ENCODE data around the gene GPR52. TPM values are rescaled to one million over a fixed set of nuclear protein-coding genes. Genes with fewer than 3 reads are reported as not detected.
"Not testable (repeated sequence)": the region's sequence is repeated elsewhere in the genome, so short reads cannot be mapped to it uniquely, and the experiment has no call there.

GPR52 gene, protein sequence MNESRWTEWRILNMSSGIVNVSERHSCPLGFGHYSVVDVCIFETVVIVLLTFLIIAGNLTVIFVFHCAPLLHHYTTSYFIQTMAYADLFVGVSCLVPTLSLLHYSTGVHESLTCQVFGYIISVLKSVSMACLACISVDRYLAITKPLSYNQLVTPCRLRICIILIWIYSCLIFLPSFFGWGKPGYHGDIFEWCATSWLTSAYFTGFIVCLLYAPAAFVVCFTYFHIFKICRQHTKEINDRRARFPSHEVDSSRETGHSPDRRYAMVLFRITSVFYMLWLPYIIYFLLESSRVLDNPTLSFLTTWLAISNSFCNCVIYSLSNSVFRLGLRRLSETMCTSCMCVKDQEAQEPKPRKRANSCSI
- total RNA-seq = 1 to 10 TPM; 7.8 to 9.6 TPM
- 0.93 to 2.7 reads per million in 2 donors for total RNA-seq

DNA sequence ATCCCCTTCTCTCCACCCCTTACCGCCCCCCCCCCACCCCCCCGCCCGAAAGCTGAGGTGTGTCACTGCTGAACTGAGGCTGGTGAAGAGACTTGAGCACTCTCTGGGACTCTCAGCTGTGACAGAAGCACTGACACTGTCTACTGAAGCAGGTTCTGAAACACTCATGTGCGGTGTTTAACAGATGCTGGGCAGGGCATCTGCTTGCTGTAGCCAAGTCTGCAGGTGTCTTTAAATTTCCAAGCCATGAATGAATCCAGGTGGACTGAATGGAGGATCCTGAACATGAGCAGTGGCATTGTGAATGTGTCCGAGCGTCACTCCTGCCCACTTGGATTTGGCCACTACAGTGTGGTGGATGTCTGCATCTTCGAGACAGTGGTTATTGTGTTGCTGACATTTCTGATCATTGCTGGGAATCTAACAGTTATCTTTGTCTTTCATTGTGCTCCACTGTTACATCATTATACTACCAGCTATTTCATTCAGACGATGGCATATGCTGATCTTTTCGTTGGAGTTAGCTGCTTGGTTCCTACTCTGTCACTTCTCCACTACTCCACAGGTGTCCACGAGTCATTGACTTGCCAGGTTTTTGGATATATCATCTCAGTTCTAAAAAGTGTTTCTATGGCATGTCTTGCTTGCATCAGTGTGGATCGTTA, at the start of gene GPR52:
Gene GPR52, plus strand, starts transcription at position 99 of the 665 bp plus-strand sequence. Its CDS starts 148 bp downstream, at position 247.
- H3K27me3 Mint-ChIP-seq = no peaks in the 10 kb centered on the region
- no peak for DNase-seq
- H3K36me3 Mint-ChIP-seq (ENCODE audit: low read depth) = no peaks in the 10 kb centered on the region
- peaks cover 12% of the 10 kb centered on the region for H3K4me1 Mint-ChIP-seq
- no peak for ATAC-seq
- H3K4me3 Mint-ChIP-seq = no peak within 1 kb of the TSS
- H3K27ac Mint-ChIP-seq = no peak within 1 kb of the TSS
- H3K9me3 ChIP-seq (ENCODE audit: control insufficient read depth, low read length, poor library complexity, severe bottlenecking) = no peaks in the 10 kb centered on the region

- no peak for DNase-seq
- Mint-ChIP-seq H3K36me3 (ENCODE audit: low read depth) (peaks cover 3% of the 10 kb centered on the region), H3K4me1 (no peaks in the 10 kb centered on the region), H3K4me3 (no peak overlapping the region), H3K27ac (no peak overlapping the region), H3K27me3 (no peaks in the 10 kb centered on the region)
- H3K9me3 ChIP-seq (ENCODE audit: control insufficient read depth, low read length, poor library complexity, severe bottlenecking) = no peaks in the 10 kb centered on the region
- no peak for ATAC-seq
Measured at GRCh38 chr1:174398246-174398645, 49.5 kb upstream of the GPR52 start.

GRCh38 chr1:174399211-174399610, 48.6 kb upstream of the GPR52 start:
- DNase-seq = no peak
- H3K4me3 Mint-ChIP-seq = no peak overlapping the region
- no peak for ATAC-seq
- no peak overlapping the region for H3K27ac Mint-ChIP-seq
- no peaks in the 10 kb centered on the region for H3K36me3 Mint-ChIP-seq (ENCODE audit: low read depth)
- no peaks in the 10 kb centered on the region for H3K9me3 ChIP-seq (ENCODE audit: control insufficient read depth, low read length, poor library complexity, severe bottlenecking)
- peaks cover 3% of the 10 kb centered on the region for H3K4me1 Mint-ChIP-seq
- H3K27me3 Mint-ChIP-seq = no peaks in the 10 kb centered on the region

GRCh38 chr1:174401075-174401474, 46.7 kb upstream of the GPR52 start:
- no peak overlapping the region for H3K4me3 Mint-ChIP-seq
- H3K27me3 Mint-ChIP-seq = no peaks in the 10 kb centered on the region
- no peak for ATAC-seq
- peaks cover 3% of the 10 kb centered on the region for H3K4me1 Mint-ChIP-seq
- no peak overlapping the region for H3K27ac Mint-ChIP-seq
- no peaks in the 10 kb centered on the region for H3K36me3 Mint-ChIP-seq (ENCODE audit: low read depth)
- DNase-seq = no peak
- no peaks in the 10 kb centered on the region for H3K9me3 ChIP-seq (ENCODE audit: control insufficient read depth, low read length, poor library complexity, severe bottlenecking)

DNA sequence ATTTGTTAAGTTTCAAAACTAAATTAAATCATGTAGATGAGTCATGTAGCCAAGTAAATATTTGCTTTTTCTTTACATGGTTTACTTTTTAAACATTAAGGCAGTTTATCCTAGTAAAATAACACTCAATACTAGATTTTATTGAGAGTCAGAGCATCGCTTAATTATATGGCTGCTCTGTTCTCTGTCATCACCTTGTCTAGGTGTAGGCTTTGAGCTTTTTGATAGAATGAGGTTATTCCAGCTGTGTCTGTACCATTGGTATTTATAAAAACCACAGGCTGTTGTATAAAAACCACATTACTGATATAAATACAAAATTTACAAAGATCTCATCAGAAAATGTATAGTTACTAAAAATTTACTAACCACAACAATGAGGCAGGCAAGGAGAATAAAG, 42.5 kb upstream of the GPR52 start:
- H3K9me3 ChIP-seq (ENCODE audit: control insufficient read depth, low read length, poor library complexity, severe bottlenecking) = peaks cover 3% of the 10 kb centered on the region
- Mint-ChIP-seq H3K36me3 (ENCODE audit: low read depth) (no peaks in the 10 kb centered on the region), H3K4me1 (peaks cover 6% of the 10 kb centered on the region), H3K27me3 (no peaks in the 10 kb centered on the region), H3K27ac (peak overlapping the region; percentile 47), H3K4me3 (no peak overlapping the region)
- DNase-seq (no peak), ATAC-seq (no peak)

- no peak for DNase-seq
- Mint-ChIP-seq H3K27me3 (no peaks in the 10 kb centered on the region), H3K27ac (no peak overlapping the region), H3K4me1 (peaks cover 8% of the 10 kb centered on the region), H3K4me3 (no peak overlapping the region), H3K36me3 (ENCODE audit: low read depth) (no peaks in the 10 kb centered on the region)
- H3K9me3 ChIP-seq (ENCODE audit: control insufficient read depth, low read length, poor library complexity, severe bottlenecking) = peaks cover 5% of the 10 kb centered on the region
- no peak for ATAC-seq
Measured at GRCh38 chr1:174406421-174406820, 41.3 kb upstream of the GPR52 start.

GRCh38 chr1:174407665-174408064, 40.1 kb upstream of the GPR52 start:
- Mint-ChIP-seq H3K4me3 (no peak overlapping the region), H3K36me3 (ENCODE audit: low read depth) (no peaks in the 10 kb centered on the region), H3K4me1 (peaks cover 13% of the 10 kb centered on the region), H3K27me3 (no peaks in the 10 kb centered on the region), H3K27ac (no peak overlapping the region)
- H3K9me3 ChIP-seq (ENCODE audit: control insufficient read depth, low read length, poor library complexity, severe bottlenecking) = peaks cover 5% of the 10 kb centered on the region
- DNase-seq = no peak
- ATAC-seq = no peak

DNA sequence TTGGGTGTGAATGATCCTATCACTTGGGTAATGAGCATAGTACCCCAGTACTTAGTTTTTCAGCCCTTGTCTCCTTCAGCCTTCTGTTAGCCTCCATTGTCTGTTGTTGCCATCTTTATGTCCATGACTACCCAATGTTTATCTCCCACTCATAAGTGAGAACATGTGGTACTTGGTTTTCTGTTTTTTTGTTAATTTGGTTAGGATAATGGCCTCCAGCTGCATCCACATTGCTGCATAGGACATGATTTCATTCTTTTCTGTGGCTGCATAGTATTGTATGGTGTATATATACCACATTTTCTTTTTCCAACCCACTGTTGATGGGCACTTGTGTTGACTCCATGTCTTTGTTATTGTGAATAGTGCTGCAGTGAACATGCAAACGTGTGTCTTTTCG, 39.6 kb upstream of the GPR52 start:
- Mint-ChIP-seq H3K27ac (no peak overlapping the region), H3K27me3 (no peaks in the 10 kb centered on the region), H3K4me3 (no peak overlapping the region), H3K4me1 (peaks cover 13% of the 10 kb centered on the region), H3K36me3 (ENCODE audit: low read depth) (no peaks in the 10 kb centered on the region)
- ATAC-seq (no peak), DNase-seq (no peak)
- peaks cover 5% of the 10 kb centered on the region for H3K9me3 ChIP-seq (ENCODE audit: control insufficient read depth, low read length, poor library complexity, severe bottlenecking)

DNA sequence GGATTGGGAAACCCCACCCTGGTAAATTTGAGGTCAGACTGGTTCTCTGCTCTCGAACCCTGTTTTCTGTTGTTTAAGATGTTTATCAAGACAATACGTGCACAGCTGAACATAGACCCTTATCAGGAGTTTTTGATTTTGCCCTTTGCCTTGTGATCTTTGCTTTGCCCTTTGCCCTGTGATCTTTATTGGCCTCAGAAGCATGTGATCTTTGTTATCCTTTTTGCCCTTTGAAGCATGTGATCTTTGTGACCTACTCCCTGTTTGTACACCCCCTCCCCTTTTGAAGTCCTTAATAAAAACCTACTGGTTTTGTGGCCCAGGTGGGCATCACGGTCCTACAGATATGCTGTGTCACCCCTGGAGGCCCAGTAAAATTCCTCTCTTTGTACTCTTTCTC, 38.0 kb upstream of the GPR52 start:
- DNase-seq; H3K27me3 Mint-ChIP-seq; ATAC-seq; H3K36me3 Mint-ChIP-seq (ENCODE audit: low read depth); H3K27ac Mint-ChIP-seq; H3K4me3 Mint-ChIP-seq; H3K9me3 ChIP-seq (ENCODE audit: control insufficient read depth, low read length, poor library complexity, severe bottlenecking): not testable (repeated sequence)
- H3K4me1 Mint-ChIP-seq = peaks cover 19% of the 10 kb centered on the region

GRCh38 chr1:174413632-174414031, 34.1 kb upstream of the GPR52 start:
- Mint-ChIP-seq H3K4me3 (no peak overlapping the region), H3K36me3 (ENCODE audit: low read depth) (no peaks in the 10 kb centered on the region), H3K4me1 (peaks cover 17% of the 10 kb centered on the region), H3K27me3 (no peaks in the 10 kb centered on the region), H3K27ac (no peak overlapping the region)
- peaks cover 3% of the 10 kb centered on the region for H3K9me3 ChIP-seq (ENCODE audit: control insufficient read depth, low read length, poor library complexity, severe bottlenecking)
- no peak for ATAC-seq
- DNase-seq = no peak

DNA sequence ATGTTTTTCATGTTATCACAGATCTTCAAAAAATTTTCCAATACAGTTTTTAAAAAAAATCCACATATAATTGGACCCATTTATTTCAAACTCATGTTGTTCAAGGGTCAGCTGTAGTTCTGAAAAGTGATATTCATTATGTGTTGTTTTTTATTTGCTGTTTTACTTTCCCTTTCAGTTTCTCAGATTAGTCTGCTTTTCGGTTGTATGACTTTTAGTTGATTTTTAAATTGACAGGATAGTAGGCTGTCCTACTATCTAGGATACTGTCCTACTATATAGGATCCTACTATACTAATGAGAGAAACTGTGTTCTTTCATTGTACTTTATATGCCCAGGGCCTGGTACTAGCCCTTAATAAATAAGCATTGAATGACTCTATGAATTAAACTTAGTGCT, 33.6 kb upstream of the GPR52 start:
- Mint-ChIP-seq H3K27me3 (no peaks in the 10 kb centered on the region), H3K4me3 (no peak overlapping the region), H3K27ac (no peak overlapping the region), H3K4me1 (peaks cover 17% of the 10 kb centered on the region), H3K36me3 (ENCODE audit: low read depth) (no peaks in the 10 kb centered on the region)
- DNase-seq = no peak
- no peak for ATAC-seq
- H3K9me3 ChIP-seq (ENCODE audit: control insufficient read depth, low read length, poor library complexity, severe bottlenecking) = peaks cover 3% of the 10 kb centered on the region

- no peaks in the 10 kb centered on the region for H3K27me3 Mint-ChIP-seq
- peak overlapping the region; percentile 9 for H3K27ac Mint-ChIP-seq
- H3K36me3 Mint-ChIP-seq (ENCODE audit: low read depth) = no peaks in the 10 kb centered on the region
- no peak overlapping the region for H3K4me3 Mint-ChIP-seq
- H3K9me3 ChIP-seq (ENCODE audit: control insufficient read depth, low read length, poor library complexity, severe bottlenecking) = peaks cover 3% of the 10 kb centered on the region
- peaks cover 17% of the 10 kb centered on the region for H3K4me1 Mint-ChIP-seq
- DNase-seq (no peak), ATAC-seq (no peak)
Measured at GRCh38 chr1:174415506-174415905, 32.3 kb upstream of the GPR52 start.

- H3K4me1 Mint-ChIP-seq = peaks cover 11% of the 10 kb centered on the region
- no peaks in the 10 kb centered on the region for H3K9me3 ChIP-seq (ENCODE audit: control insufficient read depth, low read length, poor library complexity, severe bottlenecking)
- ATAC-seq (no peak), DNase-seq (no peak)
- no peak overlapping the region for H3K4me3 Mint-ChIP-seq
- no peaks in the 10 kb centered on the region for H3K36me3 Mint-ChIP-seq (ENCODE audit: low read depth)
- H3K27me3 Mint-ChIP-seq = no peaks in the 10 kb centered on the region
- no peak overlapping the region for H3K27ac Mint-ChIP-seq
Measured at GRCh38 chr1:174417921-174418320, 29.8 kb upstream of the GPR52 start.

DNA sequence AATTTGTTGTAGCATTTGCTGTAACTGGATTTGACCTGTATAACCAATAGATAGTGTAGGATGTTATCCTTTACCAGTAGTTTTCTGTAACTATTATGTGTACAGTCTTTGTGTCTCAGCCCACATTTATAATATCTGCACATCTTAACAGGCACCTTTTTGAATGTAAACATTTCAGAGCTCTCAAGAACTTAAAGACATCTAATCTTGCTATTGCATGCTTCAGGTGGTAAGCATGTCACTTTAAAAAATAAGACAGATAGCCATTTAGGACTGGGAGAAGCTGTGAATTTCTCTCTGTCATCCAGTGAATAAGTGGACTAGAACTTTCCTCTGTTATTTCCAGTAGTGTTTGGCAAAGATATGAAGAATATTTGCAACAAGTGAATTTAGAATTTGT, 22.6 kb upstream of the GPR52 start:
- Mint-ChIP-seq H3K4me1 (peaks cover 11% of the 10 kb centered on the region), H3K27me3 (no peaks in the 10 kb centered on the region), H3K36me3 (ENCODE audit: low read depth) (no peaks in the 10 kb centered on the region), H3K27ac (no peak overlapping the region), H3K4me3 (no peak overlapping the region)
- no peaks in the 10 kb centered on the region for H3K9me3 ChIP-seq (ENCODE audit: control insufficient read depth, low read length, poor library complexity, severe bottlenecking)
- ATAC-seq = no peak
- no peak for DNase-seq
